HEK293T (cell line): ENCODE measurements around the gene SNX21.
"Not testable (repeated sequence)": the region's sequence is repeated elsewhere in the genome, so short reads cannot be mapped to it uniquely, and the experiment has no call there.

ENCODE experiments used
- CTBP1 ChIP-seq: fragments of 450-650 bp; IDR thresholded peaks from 2 replicates; pipeline ENCODE4 v1.6.1; 2016; ENCODE audit warnings: borderline replicate concordance
- NFRKB ChIP-seq: fragments of 450-650 bp; IDR thresholded peaks from 2 replicates; pipeline ENCODE4 v1.6.1; 2016; ENCODE audit warnings: mild to moderate bottlenecking, moderate library complexity
- TARDBP ChIP-seq: fragments of 450-650 bp; IDR thresholded peaks from 2 replicates; pipeline ENCODE4 v1.6.1; 2016

DNA sequence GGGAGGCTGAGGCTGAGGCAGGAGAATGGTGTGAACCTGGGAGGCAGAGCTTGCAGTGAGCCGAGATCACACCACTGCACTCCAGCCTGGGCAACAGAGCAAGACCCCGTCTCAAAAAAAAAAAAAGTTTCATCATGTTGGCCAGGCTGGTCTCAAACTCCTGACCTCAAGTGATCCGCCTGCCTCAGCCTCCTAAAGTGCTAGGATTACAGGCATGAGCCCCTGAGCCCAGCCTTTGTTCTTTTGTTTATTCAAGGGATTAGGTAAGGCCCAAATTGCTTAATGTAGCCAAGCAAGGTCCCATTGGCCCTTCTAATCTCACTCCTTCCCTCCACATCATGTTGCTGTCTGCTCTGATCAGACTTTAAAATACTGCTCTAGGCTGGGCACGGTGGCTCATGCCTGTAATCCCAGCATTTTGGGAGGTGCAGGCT lies 3.9 kb upstream of the SNX21 start:
- TF ChIP-seq CTBP1, NFRKB, TARDBP: not testable (repeated sequence)
